GM19351 (cell line): Measurements from ENCODE around the gene EED.
"Not testable (repeated sequence)": the region's sequence is repeated elsewhere in the genome, so short reads cannot be mapped to it uniquely, and the experiment has no call there.

Experiments
- ATAC-seq: cut with Tn5 transposase; IDR thresholded peaks from one replicate; pipeline ENCODE4 v1.9.1; 2021; ENCODE audit warnings: mild to moderate bottlenecking, moderate library complexity; ENCODE audit not compliant: unreplicated experiment

The EED gene

DNA sequence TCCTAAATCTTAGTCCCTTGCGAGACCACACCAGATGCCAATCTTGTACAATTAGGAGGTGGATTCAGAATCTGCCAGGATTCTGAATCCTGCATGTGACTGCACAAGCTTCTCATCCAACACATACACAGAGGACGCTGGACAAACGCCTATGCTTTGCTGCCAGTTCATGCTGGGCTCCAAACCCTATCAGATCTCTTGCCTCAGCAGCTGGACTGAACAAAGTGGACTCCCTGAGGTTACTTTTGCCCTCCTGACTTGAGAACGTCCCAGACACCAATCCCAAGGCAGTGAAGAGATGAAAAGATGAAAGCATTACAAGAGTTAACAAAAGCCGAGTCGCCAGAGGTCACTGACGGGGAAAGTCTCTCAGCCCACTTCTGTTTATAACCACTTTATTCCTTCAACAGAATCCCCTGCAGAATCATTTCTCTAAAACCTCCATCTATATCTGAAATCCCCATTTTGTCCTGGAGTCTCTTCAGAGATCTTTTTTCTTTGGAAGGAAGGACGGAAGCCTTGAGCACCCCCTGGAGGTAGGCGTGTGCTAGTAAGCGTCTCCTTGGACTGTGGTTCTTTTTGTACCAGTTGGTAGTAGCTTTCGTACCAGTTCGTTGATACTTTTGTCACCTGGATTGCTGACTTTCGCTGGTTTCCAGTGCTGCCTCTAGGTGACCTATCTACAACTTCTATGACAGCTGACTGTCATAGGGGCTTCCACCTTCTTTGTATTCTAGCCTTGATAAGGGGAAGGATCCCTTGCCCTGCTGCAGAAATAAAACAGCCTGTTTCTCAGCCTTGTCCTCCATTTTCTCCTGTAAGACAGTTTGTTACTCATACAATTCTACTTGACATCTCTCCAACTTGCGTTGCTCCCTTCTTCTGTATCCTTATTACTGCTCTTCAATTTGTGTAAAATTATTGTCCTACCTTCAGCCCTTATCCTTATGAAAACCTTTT lies 26.1 kb upstream of the EED start:
- ATAC-seq, result peak; percentile 46

DNA sequence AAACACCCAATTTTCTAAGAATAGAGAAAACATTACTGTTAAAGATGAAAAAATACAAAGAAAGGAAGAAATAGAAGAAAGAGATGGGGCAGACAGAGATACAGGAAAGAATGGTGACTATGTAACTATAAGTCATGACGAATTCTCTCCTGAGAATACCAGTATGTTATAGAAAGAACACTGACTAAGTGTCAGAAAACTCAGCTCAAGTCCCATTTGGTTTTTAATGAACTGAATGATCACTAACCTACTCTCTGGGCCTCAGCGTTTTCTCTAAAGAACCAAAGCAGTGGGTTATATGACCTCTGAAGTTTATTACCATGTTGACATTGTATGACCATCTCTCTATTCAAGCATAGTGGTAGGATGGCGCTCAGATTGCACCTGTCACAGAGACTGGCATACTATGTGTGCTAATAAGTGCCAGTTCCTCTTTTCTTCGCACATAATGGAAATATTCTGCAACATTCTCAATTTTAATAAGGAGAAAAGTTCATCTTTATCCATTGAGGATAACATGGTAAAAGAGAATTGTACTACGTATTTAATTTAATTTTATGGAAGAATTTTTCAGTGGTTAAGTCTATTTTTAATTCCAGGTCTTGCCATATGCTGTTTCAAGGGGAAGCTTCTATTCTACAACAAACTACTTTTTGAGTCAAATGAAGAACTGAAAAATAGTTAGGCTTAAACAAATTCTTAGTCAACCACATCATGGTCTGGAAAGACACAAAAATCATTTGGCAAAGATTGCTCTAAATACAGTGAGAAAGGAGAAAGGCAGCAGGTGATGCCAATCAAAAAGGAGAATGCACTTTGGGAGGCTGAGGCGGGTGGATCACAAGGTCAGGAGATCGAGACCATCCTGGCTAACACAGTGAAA lies 25.0 kb upstream of the EED start:
- ATAC-seq, result peak; percentile 71

DNA sequence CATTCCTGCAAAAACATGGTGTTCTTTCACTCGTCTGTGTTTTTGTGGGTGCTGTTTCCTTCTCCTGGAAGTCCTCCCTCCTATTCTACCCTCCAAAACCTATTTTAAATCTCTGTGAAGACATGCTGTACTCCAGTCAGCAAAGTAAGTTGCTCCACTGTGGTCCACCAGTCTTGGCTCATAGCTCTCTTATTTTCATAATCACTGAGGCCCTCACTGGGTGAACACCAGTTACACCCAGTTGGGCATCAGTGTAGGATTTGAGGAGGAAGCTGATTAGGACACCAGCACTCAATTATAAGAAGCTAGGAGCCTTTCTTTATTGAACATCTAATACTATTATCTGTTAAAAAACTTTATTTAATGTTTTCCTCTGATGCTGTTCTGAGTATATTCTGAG lies 23.9 kb upstream of the EED start:
- ATAC-seq, result no peak

DNA sequence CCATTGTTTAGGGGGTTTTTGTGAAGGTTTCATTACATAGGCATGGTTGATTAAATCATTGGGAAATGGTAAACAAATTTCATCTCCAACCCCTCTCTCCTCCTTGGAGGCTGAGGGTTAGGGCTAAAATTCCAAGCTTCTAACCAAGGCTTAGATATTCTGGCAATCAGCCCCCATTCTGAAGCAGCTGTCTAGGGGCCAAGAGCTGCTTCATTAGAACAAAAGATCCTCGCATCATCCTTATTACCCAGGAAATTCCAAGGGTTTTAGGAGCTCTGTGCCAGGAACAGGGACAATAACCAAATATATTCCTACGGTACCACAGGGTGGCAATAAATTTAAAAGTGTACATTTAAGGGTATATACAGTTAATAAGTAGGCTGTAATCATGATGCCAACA lies 22.5 kb upstream of the EED start:
- ATAC-seq, result no peak

DNA sequence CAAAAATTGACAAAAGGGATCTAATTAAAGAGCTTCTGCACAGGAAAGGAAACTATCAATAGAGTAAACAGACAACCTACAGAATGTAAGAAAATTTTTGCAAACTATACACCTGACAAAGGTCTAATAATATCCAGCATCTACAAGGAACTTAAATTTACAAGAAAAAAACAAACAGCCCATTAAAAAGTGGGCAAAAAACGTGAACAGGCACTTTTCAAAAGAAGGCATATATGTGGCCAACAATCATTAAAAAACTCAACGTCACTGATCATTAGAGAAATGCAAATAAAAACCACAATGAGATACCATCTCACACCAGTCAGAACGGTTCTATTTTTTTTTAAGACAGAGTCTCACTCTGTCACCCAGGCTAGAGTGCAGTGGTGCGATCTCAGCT lies 20.0 kb upstream of the EED start:
- not testable (repeated sequence) for ATAC-seq

DNA sequence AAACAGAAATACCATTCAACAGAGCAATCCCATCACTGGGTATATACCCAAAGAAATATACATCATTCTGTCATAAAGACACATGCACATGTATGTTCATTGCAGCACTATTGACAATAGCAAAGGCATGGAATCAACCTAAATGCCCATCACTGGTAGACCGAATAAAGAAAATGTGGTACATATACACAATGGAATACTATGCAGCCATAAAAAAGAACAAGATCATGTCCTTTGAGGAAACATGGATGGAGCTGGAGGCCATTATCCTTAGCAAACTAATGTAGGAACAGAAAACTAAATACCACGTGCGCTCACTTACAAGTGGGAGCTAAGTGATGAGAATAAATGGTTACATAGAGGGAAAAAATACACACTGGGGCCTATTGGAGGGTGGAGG lies 19.2 kb upstream of the EED start:
- not testable (repeated sequence) for ATAC-seq

DNA sequence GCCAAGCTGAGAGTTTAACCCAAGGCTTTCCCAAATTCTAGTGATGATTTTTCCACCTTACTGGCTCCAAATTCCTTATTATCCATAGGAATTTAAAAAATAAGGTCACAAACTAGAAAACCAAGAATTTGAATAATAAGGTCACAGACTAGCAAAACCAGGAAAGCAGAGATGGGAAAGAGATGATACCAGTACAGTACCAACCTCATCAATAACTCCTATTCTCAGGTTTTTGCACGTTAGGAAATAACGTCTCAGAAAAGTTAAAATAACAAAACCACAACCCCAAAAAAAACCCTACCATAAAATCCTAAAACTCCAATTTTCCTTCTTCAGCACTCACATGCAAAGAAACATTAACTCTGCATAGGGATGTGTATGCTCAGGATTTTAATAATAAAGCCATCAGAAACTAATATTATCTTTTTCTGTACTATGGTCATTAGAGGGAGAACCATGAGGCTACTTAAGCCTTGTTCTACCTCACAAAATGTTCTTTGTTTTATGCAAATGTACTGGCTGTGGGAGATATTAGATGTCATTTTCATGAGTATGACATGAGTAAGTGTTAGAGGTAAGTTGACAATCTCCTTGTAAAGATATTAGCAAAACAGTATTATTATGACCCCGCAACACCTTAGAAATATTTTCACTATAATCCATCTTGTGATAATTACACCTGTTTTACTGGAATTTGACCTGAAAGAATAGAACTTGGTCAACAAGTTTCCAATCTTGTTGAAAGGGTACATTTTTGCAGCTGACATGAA lies 16.1 kb upstream of the EED start:
- ATAC-seq, result no peak

DNA sequence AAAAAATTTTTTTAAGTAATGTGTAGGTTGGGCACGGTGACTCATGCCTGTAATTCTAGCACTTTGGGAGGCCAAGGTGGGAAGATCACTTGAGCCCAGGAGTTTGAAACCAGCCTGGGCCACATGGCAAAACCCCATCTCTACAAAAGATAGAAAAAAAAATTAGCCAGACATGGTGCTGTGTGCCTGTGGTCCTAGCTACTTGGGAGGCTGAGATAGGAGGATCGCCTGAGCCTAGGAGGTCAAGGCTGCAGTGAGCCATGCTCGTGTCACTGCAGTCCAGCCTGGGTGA lies 15.6 kb upstream of the EED start:
- ATAC-seq, result not testable (repeated sequence)

DNA sequence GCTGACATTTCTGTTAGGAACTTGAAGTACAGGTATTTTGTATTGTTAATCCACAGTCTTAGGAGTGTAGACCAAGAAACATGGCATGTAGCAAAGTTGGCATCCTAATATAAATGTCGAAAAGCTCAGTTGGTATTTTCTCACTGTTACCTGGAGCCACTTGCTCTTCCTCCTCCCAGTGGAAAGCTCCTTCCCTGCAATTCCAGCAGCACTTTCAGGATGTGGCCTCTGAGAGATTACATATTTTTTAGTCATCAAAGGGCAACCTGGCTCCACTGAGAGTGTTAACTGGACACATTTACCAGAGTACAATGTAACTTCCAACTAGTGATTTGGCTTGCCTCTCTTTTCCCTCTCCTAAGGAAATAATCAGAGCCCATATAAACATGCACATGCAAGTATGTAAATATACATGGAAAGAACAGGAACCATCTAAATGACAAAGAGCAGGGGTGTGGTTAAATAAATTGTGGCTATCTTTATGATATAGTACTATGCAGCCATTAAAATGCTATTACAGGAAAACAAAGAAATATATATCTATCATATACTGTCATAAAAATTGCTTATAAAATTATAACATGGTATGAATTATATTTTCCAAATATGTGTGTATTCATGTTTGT lies 14.3 kb upstream of the EED start:
- ATAC-seq, result no peak

DNA sequence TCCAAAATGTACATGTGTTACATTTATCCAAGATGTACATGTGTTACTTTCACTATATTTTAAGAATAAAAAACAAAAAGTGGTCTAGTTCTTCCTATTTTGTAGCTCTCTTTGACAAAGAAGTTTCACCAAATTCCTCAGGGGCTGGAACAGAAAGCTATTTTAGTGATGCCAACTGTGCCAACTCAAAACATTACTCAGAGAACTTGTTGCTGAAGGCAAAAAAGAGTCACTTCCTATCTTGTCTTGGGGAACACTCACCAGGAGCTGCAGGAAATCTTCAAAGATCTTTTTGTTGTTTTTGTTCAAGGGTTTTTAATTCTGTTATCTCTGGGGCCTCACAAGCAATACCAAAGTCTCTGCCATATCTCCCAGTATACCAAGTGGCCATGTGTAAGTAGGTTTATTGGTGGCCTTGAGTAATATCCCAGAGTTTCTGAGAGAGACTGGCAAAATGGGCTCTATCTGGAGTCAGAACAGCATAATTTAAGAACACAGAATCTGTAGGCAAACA lies 13.6 kb upstream of the EED start:
- no peak for ATAC-seq

DNA sequence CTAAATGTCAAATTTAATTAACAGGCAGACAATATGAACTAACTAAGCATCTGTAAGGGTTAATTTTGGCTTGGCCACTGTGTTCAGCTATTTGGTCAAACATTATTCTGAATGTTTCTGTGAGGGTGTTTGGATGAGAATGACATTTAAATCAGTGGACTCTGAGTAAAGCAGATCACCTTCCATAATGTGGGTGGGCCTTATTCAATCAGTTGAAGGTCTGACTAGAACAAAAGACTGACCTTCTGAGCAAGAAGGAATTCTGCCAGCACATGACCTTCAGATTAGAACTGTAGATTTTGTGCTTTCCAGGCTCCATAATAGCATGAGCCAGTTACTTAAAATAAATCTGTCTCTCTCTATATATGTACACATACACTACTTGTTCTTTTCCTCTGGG lies 12.0 kb upstream of the EED start:
- ATAC-seq, result no peak

DNA sequence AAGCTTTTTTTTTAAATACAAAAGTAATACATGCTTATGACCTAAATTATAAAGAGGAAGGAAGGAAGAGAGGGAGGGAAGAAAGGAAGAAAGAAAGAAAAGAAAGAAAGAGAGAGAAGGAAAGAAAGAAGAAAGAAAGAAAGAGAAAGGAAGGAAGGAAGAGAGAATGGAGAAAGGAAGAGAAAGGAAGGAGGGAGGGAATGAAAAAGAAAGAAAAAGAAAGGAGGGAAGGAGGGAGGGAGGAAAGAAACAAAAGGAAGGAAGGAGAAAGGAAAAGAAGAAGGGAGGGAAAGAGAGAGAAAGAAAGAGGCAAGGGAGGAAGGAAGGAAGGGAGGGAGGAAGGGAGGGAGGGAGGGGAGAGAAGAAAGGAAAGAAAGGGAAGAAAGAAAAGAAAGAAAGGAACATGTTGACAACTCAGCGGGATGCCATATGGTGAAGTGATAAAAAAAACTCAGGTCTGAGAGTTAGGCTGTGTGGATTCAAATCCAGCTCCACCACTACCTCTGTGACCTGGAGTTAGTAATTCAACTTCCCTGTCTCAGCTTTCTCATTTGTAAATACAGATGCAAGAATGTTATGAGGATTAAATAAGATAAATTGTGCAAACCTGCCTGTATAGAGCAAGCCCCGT lies 9.6 kb upstream of the EED start:
- no peak for ATAC-seq

DNA sequence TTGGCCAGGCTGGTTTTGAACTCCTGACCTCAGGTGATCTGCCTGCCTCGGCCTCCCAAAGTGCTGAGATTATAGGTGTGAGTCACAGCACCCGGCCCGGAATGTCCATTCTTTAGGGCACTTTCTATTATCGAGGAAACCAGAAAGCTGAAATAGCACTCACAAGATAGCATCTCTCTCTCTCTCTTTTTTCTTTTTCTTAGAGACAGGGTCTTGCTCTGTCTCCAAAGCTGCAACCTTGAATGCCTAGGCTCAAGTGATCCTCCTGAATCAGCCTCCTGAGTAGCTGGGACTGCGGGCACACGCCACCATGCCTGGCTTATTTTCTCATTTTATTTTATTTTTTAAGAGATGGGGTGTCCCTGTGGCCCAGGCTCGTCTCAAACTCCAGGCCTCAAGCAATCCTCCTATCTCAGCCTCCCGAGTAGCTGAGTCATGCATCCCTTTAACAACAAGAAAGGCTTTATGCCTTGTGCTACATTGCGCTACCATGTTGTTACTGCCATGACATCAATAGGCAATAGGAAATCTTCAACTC lies 7.2 kb upstream of the EED start:
- no peak for ATAC-seq

DNA sequence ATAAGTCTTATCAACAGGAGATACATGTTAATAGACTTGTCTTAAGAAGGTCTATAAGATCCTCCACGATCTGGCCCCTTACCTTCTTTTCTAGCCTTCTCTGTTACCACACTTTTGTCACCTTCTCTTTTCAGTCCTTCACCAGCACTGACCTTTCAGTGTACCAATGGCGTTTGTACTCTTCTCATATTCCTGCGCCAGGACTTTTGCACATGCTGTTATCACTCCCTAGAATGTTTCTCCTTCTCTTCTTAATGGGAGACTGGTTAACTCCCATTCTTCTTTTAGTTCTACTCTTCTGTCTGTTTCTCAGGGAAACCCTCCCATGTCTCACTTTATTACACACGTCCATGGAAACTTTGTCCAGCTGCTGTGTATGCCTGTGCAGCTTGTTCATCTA lies 4.4 kb upstream of the EED start:
- no peak for ATAC-seq

DNA sequence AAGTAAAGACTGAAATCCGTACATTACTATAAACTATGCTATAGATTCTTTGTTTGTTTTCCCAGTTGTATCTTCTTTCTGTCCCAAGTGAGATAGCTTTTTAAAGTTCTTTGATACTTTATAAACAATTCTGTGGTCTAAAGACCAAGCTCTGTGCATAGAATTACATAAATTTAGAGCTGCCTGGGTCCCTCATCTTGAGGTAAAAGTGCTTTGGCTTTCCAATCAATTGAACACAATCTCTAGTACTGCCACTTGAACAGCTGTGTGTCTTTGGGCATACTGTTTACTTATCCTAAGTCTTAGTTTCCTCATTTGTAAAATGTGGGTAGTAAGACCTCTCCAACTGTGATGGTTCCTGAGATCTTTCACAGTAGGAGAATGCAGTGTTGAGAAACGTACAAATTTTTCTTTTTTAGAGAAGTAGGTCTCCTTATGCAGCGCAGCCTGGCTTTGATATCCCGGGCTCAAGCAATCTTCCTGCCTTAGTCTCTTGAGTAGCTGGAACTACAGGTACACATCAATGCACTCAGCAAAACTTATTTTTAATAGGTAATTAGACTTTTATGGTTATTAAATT lies 2.5 kb upstream of the EED start:
- ATAC-seq, result no peak

DNA sequence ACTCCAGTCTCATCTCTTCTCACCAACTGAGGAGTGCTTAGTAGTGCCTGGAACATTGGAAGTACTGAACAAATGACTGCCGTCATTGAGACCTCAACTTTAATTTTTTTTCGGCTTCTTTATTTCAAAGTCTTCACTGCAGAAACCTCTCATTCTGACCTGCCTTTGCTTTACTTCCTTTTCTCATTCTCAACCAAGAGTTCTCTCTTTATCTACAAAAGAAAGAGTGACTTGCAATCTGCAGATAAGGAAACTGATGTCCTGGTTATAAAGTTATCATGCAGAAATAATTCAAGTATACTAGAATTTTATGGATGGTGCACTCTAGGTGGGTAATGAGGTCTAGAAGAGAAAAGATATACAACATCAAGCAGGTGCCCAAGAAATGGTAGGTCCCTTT lies 1.2 kb upstream of the EED start:
- no peak for ATAC-seq

DNA sequence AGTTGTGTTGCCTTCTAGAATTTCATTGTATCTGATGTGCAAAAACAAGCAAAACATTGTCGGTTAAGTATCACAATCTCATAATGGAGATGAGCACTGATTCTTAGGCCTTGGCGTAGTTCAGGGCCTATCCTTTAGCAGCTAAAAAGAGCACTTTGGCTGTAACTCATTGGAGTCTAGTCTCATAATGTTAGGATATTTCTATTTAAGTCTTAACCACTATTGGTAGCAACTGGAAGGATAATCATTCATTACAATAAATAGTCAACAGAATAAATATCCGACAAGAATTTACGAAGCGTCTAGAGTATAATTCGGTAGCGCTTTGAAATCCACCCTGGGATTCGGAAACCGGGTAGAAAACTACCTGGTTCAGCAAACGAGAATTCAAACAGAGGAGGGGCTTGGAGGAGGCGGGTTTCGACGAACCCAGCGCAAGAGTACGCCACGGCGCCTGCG lies 461 bp upstream of the EED start:
- peak; percentile 76 for ATAC-seq

DNA sequence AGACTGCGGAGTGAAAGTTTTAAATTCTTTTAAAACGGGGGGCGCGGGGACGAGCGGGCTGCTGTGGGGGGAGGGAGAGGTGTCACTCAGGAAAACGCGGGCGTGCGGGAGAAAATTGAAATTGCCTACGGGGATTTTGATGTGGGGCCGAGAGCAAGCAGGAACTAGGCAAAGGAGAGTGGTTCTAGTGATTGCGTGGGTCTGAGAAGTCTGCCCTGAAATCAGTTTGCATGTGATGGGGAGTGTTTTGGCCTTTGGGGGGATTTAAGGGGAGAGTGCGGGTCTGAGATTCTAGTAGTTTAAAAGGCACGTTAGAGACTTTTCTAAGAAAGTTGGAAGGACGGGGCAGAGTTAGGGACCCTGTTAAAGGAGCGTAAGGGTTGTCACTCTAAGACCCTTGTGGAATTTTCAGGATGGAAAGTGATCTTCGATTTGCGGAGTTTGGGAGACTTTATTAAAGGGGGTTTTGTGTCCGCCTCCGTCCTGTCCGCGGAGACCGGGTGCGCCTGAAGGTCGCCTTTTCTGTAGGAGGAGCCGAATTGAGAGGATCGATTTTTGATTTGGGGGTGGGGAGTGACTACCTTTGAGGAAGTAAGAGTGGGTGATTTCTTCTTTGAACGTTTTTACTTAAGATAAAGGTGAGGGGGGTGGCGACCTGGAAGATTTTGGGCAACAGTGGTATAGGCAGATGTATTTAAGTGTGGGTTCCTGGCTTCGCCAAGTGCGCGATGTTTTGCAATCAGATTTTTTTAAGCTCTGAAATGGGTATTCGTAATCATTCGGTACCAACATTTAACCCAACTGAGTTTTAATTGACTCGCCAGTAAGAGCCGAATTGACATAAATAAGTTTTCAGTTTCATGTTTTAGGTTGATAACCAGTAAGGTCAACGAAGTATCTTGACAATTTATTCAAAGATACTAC lies 1.1 kb downstream of the EED start:
- ATAC-seq, result peak; percentile 4
